Activated T-helper 2 cell treated with anti-CD3 and anti-CD28 coated beads, Interferon-gamma antibody, Interleukin-2, Interleukin-4, amounts not matched to agents 10 μg/mL and 5 μg/mL and 100 μg/mL, durations not matched to agents 14 hours and 24 hours and 36 hours (primary cell): ENCODE measurements around the gene PRR16. TPM values are rescaled to one million over a fixed set of nuclear protein-coding genes. Genes with fewer than 3 reads are reported as not detected.

Source experiments
- DNase-seq: peaks from one replicate; pipeline ENCODE4 v3.0.0; 2021; ENCODE audit warnings: low spot score
- H3K27ac Mint-ChIP-seq: one replicate; pipeline ENCODE4 v1.8.0; 2021; ENCODE audit warnings: mixed read lengths
- H3K27me3 Mint-ChIP-seq: one replicate; pipeline ENCODE4 v1.8.0; 2021; ENCODE audit warnings: low read depth, mixed read lengths
- H3K36me3 Mint-ChIP-seq: one replicate; pipeline ENCODE4 v1.8.0; 2021; ENCODE audit warnings: low read depth, mixed read lengths
- H3K4me1 Mint-ChIP-seq: one replicate; pipeline ENCODE4 v1.8.0; 2021; ENCODE audit warnings: low read depth, mixed read lengths
- H3K4me3 Mint-ChIP-seq: one replicate; pipeline ENCODE4 v1.8.0; 2021; ENCODE audit warnings: low read depth, mild to moderate bottlenecking, moderate library complexity, mixed read lengths
- H3K9me3 Mint-ChIP-seq: one replicate; pipeline ENCODE4 v1.8.0; 2021; ENCODE audit warnings: mixed read lengths
- intact Hi-C: fragments of 100-400 bp; cut with micrococcal nuclease; formaldehyde crosslinking; loops from one replicate; pipeline ENCODE4 v1.15.1; 2023
- total RNA-seq: library from RNA; stranded (reverse); gene quantifications from 2 replicates; pipeline ENCODE4 v1.2.3, GENCODE V29; 2022

Gene PRR16
- total RNA-seq, 1 donor from 2014 or later, result not detected

- no peaks in the 10 kb centered on the region for H3K36me3 Mint-ChIP-seq
- H3K4me3 Mint-ChIP-seq, result no peak overlapping the region
- DNase-seq, result no peak
- H3K27me3 Mint-ChIP-seq, result no peaks in the 10 kb centered on the region
- no peak overlapping the region for H3K27ac Mint-ChIP-seq
- peaks cover 6% of the 10 kb centered on the region for H3K9me3 Mint-ChIP-seq
- intact Hi-C loops, result no loop called here
- no peaks in the 10 kb centered on the region for H3K4me1 Mint-ChIP-seq
These were observed 103.8 kb downstream of the PRR16 start for GRCh38 chr5:120567921-120568320.

GRCh38 chr5:120568711-120569110, 104.6 kb downstream of the PRR16 start:
- no peaks in the 10 kb centered on the region for H3K27me3 Mint-ChIP-seq
- DNase-seq, result no peak
- H3K36me3 Mint-ChIP-seq, result no peaks in the 10 kb centered on the region
- intact Hi-C loops, result no loop called here
- no peak overlapping the region for H3K4me3 Mint-ChIP-seq
- no peak overlapping the region for H3K27ac Mint-ChIP-seq
- H3K9me3 Mint-ChIP-seq, result peaks cover 6% of the 10 kb centered on the region
- H3K4me1 Mint-ChIP-seq, result no peaks in the 10 kb centered on the region

- no peak overlapping the region for H3K4me3 Mint-ChIP-seq
- H3K9me3 Mint-ChIP-seq, result peaks cover 6% of the 10 kb centered on the region
- no peaks in the 10 kb centered on the region for H3K27me3 Mint-ChIP-seq
- no peak for DNase-seq
- H3K27ac Mint-ChIP-seq, result no peak overlapping the region
- H3K36me3 Mint-ChIP-seq, result no peaks in the 10 kb centered on the region
- H3K4me1 Mint-ChIP-seq, result no peaks in the 10 kb centered on the region
- intact Hi-C loops, result no loop called here
These were observed 112.5 kb downstream of the PRR16 start for GRCh38 chr5:120576588-120576987.

- intact Hi-C loops, result no loop called here
- H3K4me1 Mint-ChIP-seq, result no peaks in the 10 kb centered on the region
- DNase-seq, result no peak
- H3K27ac Mint-ChIP-seq, result no peak overlapping the region
- peaks cover 9% of the 10 kb centered on the region for H3K9me3 Mint-ChIP-seq
- no peaks in the 10 kb centered on the region for H3K27me3 Mint-ChIP-seq
- H3K4me3 Mint-ChIP-seq, result no peak overlapping the region
- no peaks in the 10 kb centered on the region for H3K36me3 Mint-ChIP-seq
These were observed 118.5 kb downstream of the PRR16 start for GRCh38 chr5:120582635-120583034.

GRCh38 chr5:120586646-120587045, 122.5 kb downstream of the PRR16 start:
- Mint-ChIP-seq H3K27ac (no peak overlapping the region), H3K36me3 (no peaks in the 10 kb centered on the region), H3K4me1 (no peaks in the 10 kb centered on the region), H3K9me3 (peaks cover 9% of the 10 kb centered on the region), H3K4me3 (no peak overlapping the region), H3K27me3 (no peaks in the 10 kb centered on the region)
- DNase-seq, result no peak
- intact Hi-C loops, result no loop called here

GRCh38 chr5:120591911-120592310, 127.8 kb downstream of the PRR16 start:
- H3K36me3 Mint-ChIP-seq, result no peaks in the 10 kb centered on the region

GRCh38 chr5:120599576-120599975, 135.5 kb downstream of the PRR16 start:
- DNase-seq, result no peak
- Mint-ChIP-seq H3K27me3 (no peaks in the 10 kb centered on the region), H3K27ac (no peak overlapping the region), H3K9me3 (peaks cover 22% of the 10 kb centered on the region), H3K4me3 (no peak overlapping the region), H3K4me1 (no peaks in the 10 kb centered on the region), H3K36me3 (no peaks in the 10 kb centered on the region)
- intact Hi-C loops, result no loop called here

More at GRCh38 chr5:120591911-120592310, 127.8 kb downstream of the PRR16 start:
- intact Hi-C loops, result no loop called here
- Mint-ChIP-seq H3K4me3 (no peak overlapping the region), H3K27me3 (no peaks in the 10 kb centered on the region), H3K9me3 (peaks cover 4% of the 10 kb centered on the region), H3K4me1 (no peaks in the 10 kb centered on the region), H3K27ac (no peak overlapping the region)
- DNase-seq, result no peak

- Mint-ChIP-seq H3K36me3 (no peaks in the 10 kb centered on the region), H3K27ac (no peak overlapping the region), H3K9me3 (peaks cover 22% of the 10 kb centered on the region), H3K4me1 (no peaks in the 10 kb centered on the region), H3K27me3 (no peaks in the 10 kb centered on the region), H3K4me3 (no peak overlapping the region)
- intact Hi-C loops, result no loop called here
- DNase-seq, result no peak
These were observed 136.5 kb downstream of the PRR16 start for GRCh38 chr5:120600639-120601038.

GRCh38 chr5:120602033-120602432, 137.9 kb downstream of the PRR16 start:
- no peaks in the 10 kb centered on the region for H3K4me1 Mint-ChIP-seq
- DNase-seq, result no peak
- intact Hi-C loops, result no loop called here
- no peaks in the 10 kb centered on the region for H3K36me3 Mint-ChIP-seq
- H3K27me3 Mint-ChIP-seq, result no peaks in the 10 kb centered on the region
- no peak overlapping the region for H3K4me3 Mint-ChIP-seq
- peaks cover 22% of the 10 kb centered on the region for H3K9me3 Mint-ChIP-seq
- H3K27ac Mint-ChIP-seq, result no peak overlapping the region

GRCh38 chr5:120604884-120605283, 140.8 kb downstream of the PRR16 start:
- Mint-ChIP-seq H3K9me3 (peaks cover 22% of the 10 kb centered on the region), H3K36me3 (no peaks in the 10 kb centered on the region), H3K27me3 (no peaks in the 10 kb centered on the region), H3K27ac (no peak overlapping the region), H3K4me3 (no peak overlapping the region), H3K4me1 (no peaks in the 10 kb centered on the region)
- DNase-seq, result no peak
- intact Hi-C loops, result no loop called here

GRCh38 chr5:120605325-120606079, 141.4 kb downstream of the PRR16 start:
- intact Hi-C loops, result no loop called here
- H3K36me3 Mint-ChIP-seq, result no peaks in the 10 kb centered on the region
- no peak for DNase-seq
- no peaks in the 10 kb centered on the region for H3K4me1 Mint-ChIP-seq
- H3K9me3 Mint-ChIP-seq, result peaks cover 23% of the 10 kb centered on the region
- H3K4me3 Mint-ChIP-seq, result no peak overlapping the region
- no peak overlapping the region for H3K27ac Mint-ChIP-seq
- no peaks in the 10 kb centered on the region for H3K27me3 Mint-ChIP-seq

- Mint-ChIP-seq H3K9me3 (peaks cover 3% of the 10 kb centered on the region), H3K27ac (no peak overlapping the region), H3K27me3 (no peaks in the 10 kb centered on the region), H3K4me3 (no peak overlapping the region), H3K4me1 (no peaks in the 10 kb centered on the region), H3K36me3 (no peaks in the 10 kb centered on the region)
- intact Hi-C loops, result no loop called here
- DNase-seq, result no peak
These were observed 145.5 kb downstream of the PRR16 start for GRCh38 chr5:120609570-120609969.

- intact Hi-C loops, result no loop called here
- H3K4me3 Mint-ChIP-seq, result no peak overlapping the region
- H3K9me3 Mint-ChIP-seq, result peaks cover 3% of the 10 kb centered on the region
- H3K36me3 Mint-ChIP-seq, result no peaks in the 10 kb centered on the region
- H3K4me1 Mint-ChIP-seq, result no peaks in the 10 kb centered on the region
- no peaks in the 10 kb centered on the region for H3K27me3 Mint-ChIP-seq
- H3K27ac Mint-ChIP-seq, result no peak overlapping the region
- DNase-seq, result no peak
These were observed 146.0 kb downstream of the PRR16 start for GRCh38 chr5:120610145-120610544.

GRCh38 chr5:120613729-120614128, 149.6 kb downstream of the PRR16 start:
- no peak for DNase-seq
- H3K4me3 Mint-ChIP-seq, result no peak overlapping the region
- no peak overlapping the region for H3K27ac Mint-ChIP-seq
- no peaks in the 10 kb centered on the region for H3K4me1 Mint-ChIP-seq
- H3K27me3 Mint-ChIP-seq, result no peaks in the 10 kb centered on the region
- H3K9me3 Mint-ChIP-seq, result peaks cover 3% of the 10 kb centered on the region
- intact Hi-C loops, result no loop called here
- no peaks in the 10 kb centered on the region for H3K36me3 Mint-ChIP-seq
